Measurements from ENCODE around the gene PCDH9.

GRCh38 chr13:66887088-66887487 lies 343.0 kb downstream of the PCDH9 start:
- no peak for TF ChIP-seq EZH2 (IDR thresholded peaks at IDR 0.05)
- no peak for TF ChIP-seq POLR2AphosphoS5 (IDR thresholded peaks at IDR 0.05; ENCODE audit: borderline replicate concordance, low read depth, low read length)
- TF ChIP-seq FOXP2 (optimal IDR thresholded peaks at IDR 0.05; ENCODE audit: control extremely low read depth, extremely low read length, insufficient read depth): no peak
